GM12878 (cell line): ENCODE measurements around the gene TRRAP. TPM values are rescaled to one million over a fixed set of nuclear protein-coding genes. Genes with fewer than 3 reads are reported as not detected.

ENCODE experiments used
- ATAC-seq: fragments of 200-7000 bp; cut with Tn5 transposase; 3 replicates; pipeline ENCODE4 v1.9.1; 2020; ENCODE audit warnings: mild to moderate bottlenecking, moderate library complexity
- BruUV-seq: library from RNA; stranded (reverse); fragments of 400-500 nt; replicated peaks from 2 replicates; lab custom pipeline; 2021; lab: Mats Ljungman, UMichigan
- CTCF ChIA-PET: fragments of 300-600 bp; sonication (Branson Sonifier 250); formaldehyde crosslinking; extraction: SDS; loops from one replicate; lab custom pipeline; 2021; ENCODE audit warnings: inconsistent platforms; lab: Yijun Ruan, JAX
- POLR2A ChIA-PET: fragments of 350-600 bp; formaldehyde crosslinking; extraction: SDS; loops from one replicate; lab custom pipeline; 2021; ENCODE audit warnings: inconsistent platforms; lab: Charles Lee
- RAD21 ChIA-PET: fragments of 300-600 bp; sonication (Branson Sonifier 250); formaldehyde crosslinking; loops from one replicate; lab custom pipeline; 2023; ENCODE audit warnings: antibody characterized with exemption; ENCODE audit not compliant: unreplicated experiment; lab: Charles Lee
- SMC1A ChIA-PET: fragments of 300-600 bp; sonication (Branson Sonifier 250); formaldehyde crosslinking; loops from one replicate; lab custom pipeline; 2023; ENCODE audit not compliant: unreplicated experiment, uncharacterized antibody; lab: Charles Lee
- DNase-seq: peaks from one replicate; pipeline ENCODE4 v3.0.0-alpha.2; 2011; ENCODE audit warnings: low read depth, low spot score
- FAIRE-seq: peaks from 3 replicates; lab custom pipeline; 2011; peaks lifted over from hg19 to GRCh38; lab: Jason Lieb, UNC
- H2AFZ ChIP-seq: 2 replicates; pipeline ENCODE4 v1.6.0; 2011; ENCODE audit warnings: low read depth, low read length, control low read depth; ENCODE audit not compliant: control insufficient read depth
- H3K27ac ChIP-seq: 2 replicates; pipeline ENCODE4 v1.5.1; 2011; ENCODE audit warnings: control low read depth; ENCODE audit not compliant: control insufficient read depth, insufficient read depth
- H3K27me3 ChIP-seq, 2 experiments: replicated peaks in 1 of 2; 2 replicates each; pipeline versions ENCODE4 v1.6.0 to v1.6.1; 2011; ENCODE audit warnings: low read length in 1 of 2; ENCODE audit not compliant: control insufficient read depth in 2 of 2, insufficient read depth in 2 of 2
- H3K36me3 ChIP-seq, 2 experiments: 2 replicates each; pipeline ENCODE4 v1.5.1; 2011; ENCODE audit warnings: low read length in 1 of 2; ENCODE audit not compliant: control insufficient read depth in 2 of 2, insufficient read depth in 2 of 2
- H3K4me1 ChIP-seq: 2 replicates; pipeline ENCODE4 v1.6.1; 2011; ENCODE audit warnings: mild to moderate bottlenecking, low read length, moderate library complexity, mixed read lengths; ENCODE audit not compliant: control insufficient read depth, insufficient read depth
- H3K4me2 ChIP-seq: 2 replicates; pipeline ENCODE4 v1.6.0; 2011; ENCODE audit warnings: control low read depth; ENCODE audit not compliant: control insufficient read depth, insufficient read depth
- H3K4me3 ChIP-seq: fragments of 200-600 bp; sonication (generic); 2 replicates; pipeline ENCODE4 v1.5.1; 2016
- H3K79me2 ChIP-seq: 2 replicates; pipeline ENCODE4 v1.6.0; 2011; ENCODE audit warnings: low read length; ENCODE audit not compliant: control insufficient read depth, insufficient read depth
- H3K9ac ChIP-seq: 2 replicates; pipeline ENCODE4 v1.8.0; 2011; ENCODE audit warnings: low read length, control low read depth, mixed read lengths; ENCODE audit not compliant: control insufficient read depth, insufficient read depth
- H3K9me3 ChIP-seq: replicated peaks from 3 replicates; pipeline ENCODE4 v1.5.1; 2011; ENCODE audit warnings: mild to moderate bottlenecking, low read length; ENCODE audit not compliant: control insufficient read depth, insufficient read depth
- H4K20me1 ChIP-seq: 2 replicates; pipeline ENCODE4 v1.6.0; 2011; ENCODE audit not compliant: control insufficient read depth, insufficient read depth
- BHLHE40 ChIP-seq, 2 experiments: fragments of 450-650 bp in 1 of 2; IDR thresholded peaks; 2 replicates each; pipeline ENCODE4 v1.6.1; 2011 to 2017; ENCODE audit warnings: low read depth in 2 of 2, borderline replicate concordance in 1 of 2, improper control_type of control experiment in 1 of 2, low read length in 1 of 2, mild to moderate bottlenecking in 1 of 2
- CBX3 ChIP-seq: fragments of 200-600 bp; sonication (generic); IDR thresholded peaks from 2 replicates; pipeline ENCODE4 v1.6.1; 2016; ENCODE audit warnings: low read depth, borderline replicate concordance
- FOXM1 ChIP-seq: IDR thresholded peaks from 2 replicates; pipeline ENCODE4 v1.6.1; 2012; ENCODE audit warnings: low read depth, mild to moderate bottlenecking, inconsistent platforms, low read length, moderate library complexity
- HDGF ChIP-seq: fragments of 450-650 bp; IDR thresholded peaks from 2 replicates; pipeline ENCODE4 v1.6.1; 2016; ENCODE audit warnings: antibody characterized with exemption
- MXI1 ChIP-seq: fragments of 150-350 bp; IDR thresholded peaks from 2 replicates; pipeline ENCODE4 v1.6.1; 2011; ENCODE audit warnings: low read depth, mild to moderate bottlenecking, inconsistent platforms, low read length, improper control_type of control experiment
- POLR2AphosphoS2 ChIP-seq: IDR thresholded peaks from 2 replicates; pipeline ENCODE4 v1.6.1; 2011; ENCODE audit warnings: low read depth, mild to moderate bottlenecking, low read length, improper control_type of control experiment, moderate library complexity
- POLR2AphosphoS5 ChIP-seq: IDR thresholded peaks from 2 replicates; pipeline ENCODE4 v1.6.1; 2011; ENCODE audit warnings: mild to moderate bottlenecking, low read length, inconsistent platforms
- SMC3 ChIP-seq: IDR thresholded peaks from 2 replicates; pipeline ENCODE4 v1.6.1; 2011; ENCODE audit warnings: low read length, improper control_type of control experiment, borderline replicate concordance
- SUZ12 ChIP-seq: fragments of 200-600 bp; sonication (generic); IDR thresholded peaks from one replicate; pipeline ENCODE4 v1.6.1; 2018; ENCODE audit warnings: antibody characterized with exemption, mild to moderate bottlenecking; ENCODE audit not compliant: unreplicated experiment
- WRNIP1 ChIP-seq: IDR thresholded peaks from 2 replicates; pipeline ENCODE4 v1.6.1; 2011; ENCODE audit warnings: low read depth, low read length, improper control_type of control experiment, borderline replicate concordance
- WGBS: methylation state at CpG from one replicate; pipeline ENCODE4 v1.1.6; 2016; ENCODE audit warnings: low lambda C conversion rate; ENCODE audit not compliant: insufficient replicate concordance, insufficient coverage; ENCODE audit errors: missing lambda C conversion rate; 5-methylcytosine and 5-hydroxymethylcytosine counted together
- in situ Hi-C: fragments of 300-500 bp; cut with MboI; formaldehyde crosslinking; loops from 9 replicates; pipeline ENCODE4 v1.14.3; 2018; ENCODE audit warnings: mixed read lengths
- intact Hi-C: fragments of 100-400 bp; cut with micrococcal nuclease; formaldehyde crosslinking; loops from one replicate; pipeline ENCODE4 v1.14.2; 2022; ENCODE audit not compliant: unreplicated experiment
- polyA plus RNA-seq, 11 experiments: library from polyadenylated mRNA; depleted of rRNA in 4 of 11; unstranded in 6 of 11; stranded (reverse) in 5 of 11; fragments of >200 nt; fragmentation: Nextera tagmentation in 4 of 11; fragmentation: Illumina TruSeq in 1 of 11; extraction: Ambion mirVana in 4 of 11; extraction: Trizol in 1 of 11; gene quantifications; 1 replicate in 1 of 11; 2 replicates in 10 of 11; pipeline versions ENCODE4 v1.2.1 to v1.2.3, GENCODE V29; 2011 to 2016; ENCODE audit warnings: inconsistent platforms in 2 of 11, missing spikeins in 2 of 11, low read depth in 1 of 11
- total RNA-seq, 4 experiments: library from RNA; depleted of rRNA in 3 of 4; stranded (reverse); fragments of >200 nt in 3 of 4; fragmentation: Illumina TruSeq in 1 of 4; extraction: Trizol in 1 of 4; gene quantifications; 2 replicates each; pipeline versions ENCODE4 v1.2.1 to v1.2.3, GENCODE V29; 2013 to 2021
- TF ChIP-seq, protein P1 (sequence below): fragments of 450-650 bp; conservative IDR thresholded peaks from 2 replicates; pipeline ENCODE4 v1.6.1; 2017; ENCODE audit warnings: mild to moderate bottlenecking, moderate library complexity
- TF ChIP-seq, protein P2 (sequence below): fragments of 450-650 bp; IDR thresholded peaks from 2 replicates; pipeline ENCODE4 v1.6.1; 2017; ENCODE audit warnings: mild to moderate bottlenecking, moderate library complexity
- TF ChIP-seq, protein P3 (sequence below): fragments of 450-650 bp; IDR thresholded peaks from 2 replicates; pipeline ENCODE4 v1.6.1; 2017; ENCODE audit warnings: mild to moderate bottlenecking
- TF ChIP-seq, protein P4 (sequence below): fragments of 450-650 bp; IDR thresholded peaks from 2 replicates; pipeline ENCODE4 v1.6.1; 2018; ENCODE audit warnings: mild to moderate bottlenecking, low read depth, moderate library complexity; ENCODE audit not compliant: partially characterized antibody

Gene TRRAP
- total and polyA plus RNA-seq, 10 of the 15 experiments (the other 5 are each of a cell fraction or from before 2014, with no cell fraction given), result 1.1 to 39.3 (median 8.5) TPM

DNA sequence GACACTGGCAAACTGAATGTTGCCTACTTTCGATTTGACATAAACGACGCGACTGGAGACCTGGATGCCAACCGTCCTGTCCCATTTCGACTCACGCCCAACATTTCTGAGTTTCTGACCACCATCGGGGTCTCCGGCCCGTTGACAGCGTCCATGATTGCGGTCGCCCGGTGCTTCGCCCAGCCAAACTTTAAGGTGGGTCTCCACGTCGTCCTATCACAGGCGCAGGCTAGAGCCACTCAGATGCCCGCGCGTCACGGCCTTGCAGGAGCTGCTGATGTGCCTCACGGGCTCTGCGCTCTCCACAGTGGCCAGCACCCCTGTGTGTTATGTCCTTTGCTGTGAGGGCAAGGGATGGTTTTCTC is 133.0 kb downstream of the TRRAP start:
- H3K36me3 ChIP-seq, result peaks cover 44 to 55% of the 10 kb centered on the region in 2 experiments
- in situ Hi-C loops, result no loop called here
- ChIA-PET RAD21 (no interaction called here), CTCF (no interaction called here), POLR2A (no interaction called here), SMC1A (no interaction called here)
- no peaks in the 10 kb centered on the region for H4K20me1 ChIP-seq
- ATAC-seq (no peak), DNase-seq (no peak), FAIRE-seq (no peak)
- H2AFZ ChIP-seq, result no peak overlapping the region
- no peaks in the 10 kb centered on the region for H3K27me3 ChIP-seq
- H3K4me3 ChIP-seq, result no peak overlapping the region
- WGBS, result 99% methylated on average over 20 of the region's 24 CpGs
- BruUV-seq, result no TSS peak
- no peaks in the 10 kb centered on the region for H3K79me2 ChIP-seq
- no peak overlapping the region for H3K27ac ChIP-seq
- H3K9me3 ChIP-seq, result no peaks in the 10 kb centered on the region; the same call in 2 of the 3 replicates
- no peak overlapping the region for H3K4me2 ChIP-seq
- intact Hi-C loops, result no loop called here
- H3K9ac ChIP-seq, result no peak overlapping the region
- H3K4me1 ChIP-seq, result no peaks in the 10 kb centered on the region
- TF ChIP-seq, protein P1, sequence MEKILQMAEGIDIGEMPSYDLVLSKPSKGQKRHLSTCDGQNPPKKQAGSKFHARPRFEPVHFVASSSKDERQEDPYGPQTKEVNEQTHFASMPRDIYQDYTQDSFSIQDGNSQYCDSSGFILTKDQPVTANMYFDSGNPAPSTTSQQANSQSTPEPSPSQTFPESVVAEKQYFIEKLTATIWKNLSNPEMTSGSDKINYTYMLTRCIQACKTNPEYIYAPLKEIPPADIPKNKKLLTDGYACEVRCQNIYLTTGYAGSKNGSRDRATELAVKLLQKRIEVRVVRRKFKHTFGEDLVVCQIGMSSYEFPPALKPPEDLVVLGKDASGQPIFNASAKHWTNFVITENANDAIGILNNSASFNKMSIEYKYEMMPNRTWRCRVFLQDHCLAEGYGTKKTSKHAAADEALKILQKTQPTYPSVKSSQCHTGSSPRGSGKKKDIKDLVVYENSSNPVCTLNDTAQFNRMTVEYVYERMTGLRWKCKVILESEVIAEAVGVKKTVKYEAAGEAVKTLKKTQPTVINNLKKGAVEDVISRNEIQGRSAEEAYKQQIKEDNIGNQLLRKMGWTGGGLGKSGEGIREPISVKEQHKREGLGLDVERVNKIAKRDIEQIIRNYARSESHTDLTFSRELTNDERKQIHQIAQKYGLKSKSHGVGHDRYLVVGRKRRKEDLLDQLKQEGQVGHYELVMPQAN, result no peak
- TF ChIP-seq, protein P2, sequence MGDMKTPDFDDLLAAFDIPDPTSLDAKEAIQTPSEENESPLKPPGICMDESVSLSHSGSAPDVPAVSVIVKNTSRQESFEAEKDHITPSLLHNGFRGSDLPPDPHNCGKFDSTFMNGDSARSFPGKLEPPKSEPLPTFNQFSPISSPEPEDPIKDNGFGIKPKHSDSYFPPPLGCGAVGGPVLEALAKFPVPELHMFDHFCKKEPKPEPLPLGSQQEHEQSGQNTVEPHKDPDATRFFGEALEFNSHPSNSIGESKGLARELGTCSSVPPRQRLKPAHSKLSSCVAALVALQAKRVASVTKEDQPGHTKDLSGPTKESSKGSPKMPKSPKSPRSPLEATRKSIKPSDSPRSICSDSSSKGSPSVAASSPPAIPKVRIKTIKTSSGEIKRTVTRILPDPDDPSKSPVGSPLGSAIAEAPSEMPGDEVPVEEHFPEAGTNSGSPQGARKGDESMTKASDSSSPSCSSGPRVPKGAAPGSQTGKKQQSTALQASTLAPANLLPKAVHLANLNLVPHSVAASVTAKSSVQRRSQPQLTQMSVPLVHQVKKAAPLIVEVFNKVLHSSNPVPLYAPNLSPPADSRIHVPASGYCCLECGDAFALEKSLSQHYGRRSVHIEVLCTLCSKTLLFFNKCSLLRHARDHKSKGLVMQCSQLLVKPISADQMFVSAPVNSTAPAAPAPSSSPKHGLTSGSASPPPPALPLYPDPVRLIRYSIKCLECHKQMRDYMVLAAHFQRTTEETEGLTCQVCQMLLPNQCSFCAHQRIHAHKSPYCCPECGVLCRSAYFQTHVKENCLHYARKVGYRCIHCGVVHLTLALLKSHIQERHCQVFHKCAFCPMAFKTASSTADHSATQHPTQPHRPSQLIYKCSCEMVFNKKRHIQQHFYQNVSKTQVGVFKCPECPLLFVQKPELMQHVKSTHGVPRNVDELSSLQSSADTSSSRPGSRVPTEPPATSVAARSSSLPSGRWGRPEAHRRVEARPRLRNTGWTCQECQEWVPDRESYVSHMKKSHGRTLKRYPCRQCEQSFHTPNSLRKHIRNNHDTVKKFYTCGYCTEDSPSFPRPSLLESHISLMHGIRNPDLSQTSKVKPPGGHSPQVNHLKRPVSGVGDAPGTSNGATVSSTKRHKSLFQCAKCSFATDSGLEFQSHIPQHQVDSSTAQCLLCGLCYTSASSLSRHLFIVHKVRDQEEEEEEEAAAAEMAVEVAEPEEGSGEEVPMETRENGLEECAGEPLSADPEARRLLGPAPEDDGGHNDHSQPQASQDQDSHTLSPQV, result no peak
- TF ChIP-seq, protein P3, sequence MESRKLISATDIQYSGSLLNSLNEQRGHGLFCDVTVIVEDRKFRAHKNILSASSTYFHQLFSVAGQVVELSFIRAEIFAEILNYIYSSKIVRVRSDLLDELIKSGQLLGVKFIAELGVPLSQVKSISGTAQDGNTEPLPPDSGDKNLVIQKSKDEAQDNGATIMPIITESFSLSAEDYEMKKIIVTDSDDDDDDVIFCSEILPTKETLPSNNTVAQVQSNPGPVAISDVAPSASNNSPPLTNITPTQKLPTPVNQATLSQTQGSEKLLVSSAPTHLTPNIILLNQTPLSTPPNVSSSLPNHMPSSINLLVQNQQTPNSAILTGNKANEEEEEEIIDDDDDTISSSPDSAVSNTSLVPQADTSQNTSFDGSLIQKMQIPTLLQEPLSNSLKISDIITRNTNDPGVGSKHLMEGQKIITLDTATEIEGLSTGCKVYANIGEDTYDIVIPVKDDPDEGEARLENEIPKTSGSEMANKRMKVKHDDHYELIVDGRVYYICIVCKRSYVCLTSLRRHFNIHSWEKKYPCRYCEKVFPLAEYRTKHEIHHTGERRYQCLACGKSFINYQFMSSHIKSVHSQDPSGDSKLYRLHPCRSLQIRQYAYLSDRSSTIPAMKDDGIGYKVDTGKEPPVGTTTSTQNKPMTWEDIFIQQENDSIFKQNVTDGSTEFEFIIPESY, result no peak
- no peak for TF ChIP-seq POLR2AphosphoS5
- no peak for TF ChIP-seq HDGF
- no peak for TF ChIP-seq WRNIP1
- TF ChIP-seq SUZ12, result no peak
- TF ChIP-seq POLR2AphosphoS2, result no peak
- TF ChIP-seq, protein P4, sequence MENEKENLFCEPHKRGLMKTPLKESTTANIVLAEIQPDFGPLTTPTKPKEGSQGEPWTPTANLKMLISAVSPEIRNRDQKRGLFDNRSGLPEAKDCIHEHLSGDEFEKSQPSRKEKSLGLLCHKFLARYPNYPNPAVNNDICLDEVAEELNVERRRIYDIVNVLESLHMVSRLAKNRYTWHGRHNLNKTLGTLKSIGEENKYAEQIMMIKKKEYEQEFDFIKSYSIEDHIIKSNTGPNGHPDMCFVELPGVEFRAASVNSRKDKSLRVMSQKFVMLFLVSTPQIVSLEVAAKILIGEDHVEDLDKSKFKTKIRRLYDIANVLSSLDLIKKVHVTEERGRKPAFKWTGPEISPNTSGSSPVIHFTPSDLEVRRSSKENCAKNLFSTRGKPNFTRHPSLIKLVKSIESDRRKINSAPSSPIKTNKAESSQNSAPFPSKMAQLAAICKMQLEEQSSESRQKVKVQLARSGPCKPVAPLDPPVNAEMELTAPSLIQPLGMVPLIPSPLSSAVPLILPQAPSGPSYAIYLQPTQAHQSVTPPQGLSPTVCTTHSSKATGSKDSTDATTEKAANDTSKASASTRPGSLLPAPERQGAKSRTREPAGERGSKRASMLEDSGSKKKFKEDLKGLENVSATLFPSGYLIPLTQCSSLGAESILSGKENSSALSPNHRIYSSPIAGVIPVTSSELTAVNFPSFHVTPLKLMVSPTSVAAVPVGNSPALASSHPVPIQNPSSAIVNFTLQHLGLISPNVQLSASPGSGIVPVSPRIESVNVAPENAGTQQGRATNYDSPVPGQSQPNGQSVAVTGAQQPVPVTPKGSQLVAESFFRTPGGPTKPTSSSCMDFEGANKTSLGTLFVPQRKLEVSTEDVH, result no peak
- no peak for TF ChIP-seq SMC3
- no peak for TF ChIP-seq MXI1
- no peak for TF ChIP-seq FOXM1
- TF ChIP-seq CBX3, result no peak
- TF ChIP-seq BHLHE40 (IDR thresholded peaks at IDR 0.05; ENCODE audit: borderline replicate concordance in 1 of 2, low read depth in 2 of 2, low read length in 1 of 2), result no peak
